ENCODE measurements around the gene PCNX2.

The PCNX2 gene

GRCh38 chr1:232956081-232956480 lies 339.4 kb downstream of the PCNX2 start:
- no peak for DNase-seq (ENCODE audit: low read depth)

GRCh38 chr1:232954594-232955365 lies 340.7 kb downstream of the PCNX2 start:
- DNase-seq (ENCODE audit: low read depth), result no peak

- DNase-seq (ENCODE audit: low read depth), result peak; percentile 4
Measured at GRCh38 chr1:232952514-232953499, 342.7 kb downstream of the PCNX2 start.

- DNase-seq (ENCODE audit: low read depth), result no peak
Measured at GRCh38 chr1:232951605-232952004, 343.9 kb downstream of the PCNX2 start.

GRCh38 chr1:232951180-232951579 lies 344.3 kb downstream of the PCNX2 start:
- DNase-seq (ENCODE audit: low read depth), result no peak

GRCh38 chr1:232950197-232951176 lies 345.0 kb downstream of the PCNX2 start, which contains the start of gene NTPCR:
NTPCR (plus strand) TSS chr1:232950611; CDS start chr1:232950711, 100 bp downstream.
- DNase-seq (ENCODE audit: low read depth), result peak; percentile 94

- DNase-seq (ENCODE audit: low read depth), result no peak
Measured at GRCh38 chr1:232949636-232950196, 345.8 kb downstream of the PCNX2 start.

GRCh38 chr1:232944347-232944746 lies 351.2 kb downstream of the PCNX2 start:
- DNase-seq (ENCODE audit: low read depth), result no peak

GRCh38 chr1:232943679-232944252 lies 351.8 kb downstream of the PCNX2 start:
- no peak for DNase-seq (ENCODE audit: low read depth)

- no peak for DNase-seq (ENCODE audit: low read depth)
Measured at GRCh38 chr1:232942413-232943294, 352.9 kb downstream of the PCNX2 start.

- no peak for DNase-seq (ENCODE audit: low read depth)
Measured at GRCh38 chr1:232940262-232940661, 355.3 kb downstream of the PCNX2 start.

GRCh38 chr1:232939748-232940147 lies 355.8 kb downstream of the PCNX2 start:
- DNase-seq (ENCODE audit: low read depth), result no peak

GRCh38 chr1:232938926-232939325 lies 356.6 kb downstream of the PCNX2 start:
- DNase-seq (ENCODE audit: low read depth), result no peak

- no peak for DNase-seq (ENCODE audit: low read depth)
Measured at GRCh38 chr1:232937741-232938375, 357.7 kb downstream of the PCNX2 start.

- DNase-seq (ENCODE audit: low read depth), result no peak
Measured at GRCh38 chr1:232936941-232937340, 358.6 kb downstream of the PCNX2 start.
